Measurements from ENCODE around the gene SOCS7.

SOCS7 gene

GRCh38 chr17:38424297-38424972 lies 72.8 kb downstream of the SOCS7 start:
- no peak overlapping the region for H3K4me3 ChIP-seq (ENCODE audit: low read depth, low read length)

GRCh38 chr17:38425031-38425430 lies 73.4 kb downstream of the SOCS7 start:
- in situ Hi-C loops (cut with HindIII; ENCODE audit: low sequenced_read_pairs), result no loop called here
- no peak for TF ChIP-seq CTCF (IDR thresholded peaks at IDR 0.05; ENCODE audit: low read depth, low read length, missing control alignments)
- DNase-seq (ENCODE audit: low read depth), result no peak
- no peak overlapping the region for H3K4me3 ChIP-seq (ENCODE audit: low read depth, low read length)

More at GRCh38 chr17:38424297-38424972, 72.8 kb downstream of the SOCS7 start:
- TF ChIP-seq CTCF (IDR thresholded peaks at IDR 0.05; ENCODE audit: low read depth, low read length, missing control alignments), result no peak
- in situ Hi-C loops (cut with HindIII; ENCODE audit: low sequenced_read_pairs), result no loop called here
- DNase-seq (ENCODE audit: low read depth), result no peak

- TF ChIP-seq CTCF (IDR thresholded peaks at IDR 0.05; ENCODE audit: low read depth, low read length, missing control alignments), result no peak
- in situ Hi-C loops (cut with HindIII; ENCODE audit: low sequenced_read_pairs), result no loop called here
- H3K4me3 ChIP-seq (ENCODE audit: low read depth, low read length), result no peak overlapping the region
- no peak for DNase-seq (ENCODE audit: low read depth)
These were observed 74.1 kb downstream of the SOCS7 start for GRCh38 chr17:38425744-38426143.

GRCh38 chr17:38426441-38426840 lies 74.8 kb downstream of the SOCS7 start:
- no peak for TF ChIP-seq CTCF (IDR thresholded peaks at IDR 0.05; ENCODE audit: low read depth, low read length, missing control alignments)
- DNase-seq (ENCODE audit: low read depth), result no peak
- H3K4me3 ChIP-seq (ENCODE audit: low read depth, low read length), result no peak overlapping the region
- in situ Hi-C loops (cut with HindIII; ENCODE audit: low sequenced_read_pairs), result no loop called here

- H3K4me3 ChIP-seq (ENCODE audit: low read depth, low read length), result peak overlapping the region; percentile 83
- in situ Hi-C loops (cut with HindIII; ENCODE audit: low sequenced_read_pairs), result no loop called here
- DNase-seq (ENCODE audit: low read depth), result no peak
- no peak for TF ChIP-seq CTCF (IDR thresholded peaks at IDR 0.05; ENCODE audit: low read depth, low read length, missing control alignments)
These were observed 75.7 kb downstream of the SOCS7 start for GRCh38 chr17:38427160-38427949.

GRCh38 chr17:38428112-38428642 lies 76.5 kb downstream of the SOCS7 start, which contains the start of gene ARHGAP23:
Gene ARHGAP23 (plus strand): TSS chr17:38428464. CDS start chr17:38428486, 22 bp downstream.
- TF ChIP-seq CTCF (IDR thresholded peaks at IDR 0.05; ENCODE audit: low read depth, low read length, missing control alignments), result no peak
- in situ Hi-C loops (cut with HindIII; ENCODE audit: low sequenced_read_pairs), result no loop called here
- H3K4me3 ChIP-seq (ENCODE audit: low read depth, low read length), result peak within 1 kb of the TSS; percentile 83
- DNase-seq (ENCODE audit: low read depth), result no peak

Data from astrocyte of the cerebellum (primary cell).